Mesodermal cell (in vitro differentiated cells): ENCODE results near the gene MAEA.

ENCODE experiments used
- H3K27ac ChIP-seq: 2 replicates; pipeline ENCODE4 v1.7.0; 2013; ENCODE audit warnings: mild to moderate bottlenecking, low read depth, low read length, moderate library complexity; ENCODE audit not compliant: severe bottlenecking
- H3K36me3 ChIP-seq: 2 replicates; pipeline ENCODE4 v1.7.1; 2013; ENCODE audit warnings: mild to moderate bottlenecking, low read length, moderate library complexity; ENCODE audit not compliant: control insufficient read depth, insufficient read depth
- H3K4me1 ChIP-seq: one replicate; pipeline ENCODE4 v1.7.1; 2013; ENCODE audit warnings: mild to moderate bottlenecking, low read length; ENCODE audit not compliant: insufficient read depth, control insufficient read depth, poor library complexity, severe bottlenecking
- H3K4me3 ChIP-seq: 2 replicates; pipeline ENCODE4 v1.7.0; 2013; ENCODE audit warnings: low read length, control low read depth, mild to moderate bottlenecking; ENCODE audit not compliant: insufficient read depth, poor library complexity, severe bottlenecking; ENCODE audit errors: extremely low read depth
- H3K9me3 ChIP-seq: 2 replicates; pipeline ENCODE4 v1.7.1; 2013; ENCODE audit warnings: mild to moderate bottlenecking, low read length, moderate library complexity; ENCODE audit not compliant: control insufficient read depth
- WGBS, 2 experiments: methylation state at CpG; one replicate each; pipeline ENCODE4 v1.1.5; 2013; ENCODE audit warnings: missing lambda C conversion rate in 2 of 2; ENCODE audit not compliant: insufficient coverage in 2 of 2; 5-methylcytosine and 5-hydroxymethylcytosine counted together

Gene MAEA

DNA sequence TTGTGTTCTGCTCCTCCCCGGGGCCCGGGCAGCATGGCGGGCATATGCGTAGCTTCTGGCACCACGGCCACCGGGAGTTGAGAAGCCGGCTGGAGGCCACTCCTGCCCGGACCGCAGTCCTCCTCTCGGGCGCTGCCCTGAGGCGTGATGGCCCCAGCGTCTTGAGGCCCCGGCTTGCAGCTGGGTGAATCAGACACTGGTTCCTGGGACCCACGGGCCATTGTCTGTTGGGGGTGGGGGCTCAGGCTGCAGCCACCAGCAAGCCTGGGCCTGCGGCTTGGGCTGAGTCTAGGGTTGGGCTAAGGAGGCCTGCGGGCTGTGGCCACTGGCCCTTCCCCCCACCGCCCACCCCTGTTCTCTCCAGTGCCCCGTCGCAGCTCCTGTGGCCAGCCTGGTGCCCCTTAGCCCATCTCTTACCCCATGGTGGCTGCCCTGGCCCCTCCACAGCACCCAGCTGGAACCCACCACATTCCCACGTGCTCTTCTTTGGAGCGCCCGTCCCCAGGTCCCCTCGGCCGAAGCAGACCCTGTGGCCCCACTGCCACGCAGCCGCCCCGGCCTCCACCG, 50.6 kb downstream of the MAEA start:
- H3K4me3 ChIP-seq, result no peak overlapping the region
- H3K36me3 ChIP-seq, result peaks cover 67% of the 10 kb centered on the region
- no peak overlapping the region for H3K27ac ChIP-seq
- peaks cover 3% of the 10 kb centered on the region for H3K9me3 ChIP-seq
- H3K4me1 ChIP-seq, result peaks cover 27% of the 10 kb centered on the region
- WGBS, 2 experiments, result 91 to 92% methylated on average over 28 to 29 of the region's 29 CpGs

- 96 to 97% methylated on average over 19 to 20 of the region's 20 CpGs for WGBS, 2 experiments
- Histone ChIP-seq H3K27ac (no peak overlapping the region), H3K4me3 (no peak overlapping the region), H3K36me3 (peaks cover 67% of the 10 kb centered on the region), H3K9me3 (peaks cover 3% of the 10 kb centered on the region), H3K4me1 (peaks cover 27% of the 10 kb centered on the region)
Observed at GRCh38 chr4:1340861-1341260, 51.2 kb downstream of the MAEA start.

GRCh38 chr4:1342003-1342402, 52.3 kb downstream of the MAEA start:
- WGBS, 2 experiments, result no CpG with 5 or more reads among the region's 1 CpG

GRCh38 chr4:1344696-1345095, 55.0 kb downstream of the MAEA start:
- peaks cover 3% of the 10 kb centered on the region for H3K9me3 ChIP-seq
- WGBS, 2 experiments, result 80 to 84% methylated on average over 9 to 12 of the region's 12 CpGs
- no peak overlapping the region for H3K4me3 ChIP-seq
- peaks cover 32% of the 10 kb centered on the region for H3K36me3 ChIP-seq
- peaks cover 6% of the 10 kb centered on the region for H3K4me1 ChIP-seq
- H3K27ac ChIP-seq, result no peak overlapping the region

More at GRCh38 chr4:1342003-1342402, 52.3 kb downstream of the MAEA start:
- Histone ChIP-seq H3K4me3 (no peak overlapping the region), H3K9me3 (peaks cover 3% of the 10 kb centered on the region), H3K4me1 (peaks cover 24% of the 10 kb centered on the region), H3K36me3 (peaks cover 56% of the 10 kb centered on the region), H3K27ac (no peak overlapping the region)

- peaks cover 6% of the 10 kb centered on the region for H3K4me1 ChIP-seq
- peak overlapping the region; percentile 84 for H3K27ac ChIP-seq
- H3K9me3 ChIP-seq, result peaks cover 3% of the 10 kb centered on the region
- peaks cover 20% of the 10 kb centered on the region for H3K36me3 ChIP-seq
- H3K4me3 ChIP-seq, result peak overlapping the region; percentile 79
- 0% methylated on average over 60 to 66 of the region's 76 CpGs for WGBS, 2 experiments
Observed at GRCh38 chr4:1345903-1346780, 56.5 kb downstream of the MAEA start.

- H3K4me3 ChIP-seq, result peak within 1 kb of the TSS; percentile 79
- peaks cover 14% of the 10 kb centered on the region for H3K36me3 ChIP-seq
- 0 to 1% methylated on average over 53 to 56 of the region's 76 CpGs for WGBS, 2 experiments
Observed at GRCh38 chr4:1346781-1347409, 57.2 kb downstream of the MAEA start, which contains the start of gene UVSSA. Gene UVSSA (plus strand): TSS chr4:1347208. CDS start chr4:1348092, 884 bp downstream.

GRCh38 chr4:1347410-1347864, 57.7 kb downstream of the MAEA start:
- WGBS, 2 experiments, result 0 to 1% methylated on average over 36 to 41 of the region's 43 CpGs

More at GRCh38 chr4:1346781-1347409, 57.2 kb downstream of the MAEA start, which contains the start of gene UVSSA:
- Histone ChIP-seq H3K27ac (peak within 1 kb of the TSS; percentile 95), H3K4me1 (peaks cover 6% of the 10 kb centered on the region), H3K9me3 (peaks cover 3% of the 10 kb centered on the region)

GRCh38 chr4:1348014-1348513, 58.4 kb downstream of the MAEA start:
- peak overlapping the region; percentile 67 for H3K4me3 ChIP-seq
- H3K27ac ChIP-seq, result peak overlapping the region; percentile 95
- peaks cover 15% of the 10 kb centered on the region for H3K36me3 ChIP-seq
- 83 to 93% methylated on average over 9 to 10 of the region's 12 CpGs for WGBS, 2 experiments
- H3K4me1 ChIP-seq, result peaks cover 6% of the 10 kb centered on the region
- H3K9me3 ChIP-seq, result peaks cover 2% of the 10 kb centered on the region

More at GRCh38 chr4:1347410-1347864, 57.7 kb downstream of the MAEA start:
- H3K4me1 ChIP-seq, result peaks cover 6% of the 10 kb centered on the region
- peak overlapping the region; percentile 95 for H3K27ac ChIP-seq
- H3K9me3 ChIP-seq, result peaks cover 3% of the 10 kb centered on the region
- H3K36me3 ChIP-seq, result peaks cover 15% of the 10 kb centered on the region
- peak overlapping the region; percentile 67 for H3K4me3 ChIP-seq

DNA sequence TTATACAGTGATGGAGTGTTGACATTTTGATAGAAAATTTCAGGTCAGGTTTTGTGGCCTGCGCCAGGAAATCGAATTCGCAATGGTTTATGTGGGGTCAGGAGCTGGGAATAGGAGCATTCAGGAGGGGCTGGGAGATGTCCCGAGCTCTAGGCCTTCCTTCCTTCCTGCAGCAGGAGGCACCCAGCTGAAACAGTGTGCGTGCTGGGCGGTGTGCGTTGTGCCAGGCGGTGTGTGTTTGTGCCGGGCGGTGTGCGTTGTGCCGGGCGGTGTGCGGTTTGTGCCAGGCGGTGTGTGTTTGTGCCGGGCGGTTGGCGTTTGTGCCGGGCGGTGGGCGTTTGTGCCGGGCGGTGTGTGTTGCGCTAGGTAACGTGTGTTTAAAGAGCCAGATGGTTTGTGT, 59.1 kb downstream of the MAEA start:
- Histone ChIP-seq H3K27ac (no peak overlapping the region), H3K9me3 (no peaks in the 10 kb centered on the region), H3K4me3 (no peak overlapping the region), H3K4me1 (peaks cover 6% of the 10 kb centered on the region), H3K36me3 (peaks cover 22% of the 10 kb centered on the region)
- 89 to 96% methylated on average over 21 to 22 of the region's 25 CpGs for whole genome bisulfite sequencing, 2 experiments

DNA sequence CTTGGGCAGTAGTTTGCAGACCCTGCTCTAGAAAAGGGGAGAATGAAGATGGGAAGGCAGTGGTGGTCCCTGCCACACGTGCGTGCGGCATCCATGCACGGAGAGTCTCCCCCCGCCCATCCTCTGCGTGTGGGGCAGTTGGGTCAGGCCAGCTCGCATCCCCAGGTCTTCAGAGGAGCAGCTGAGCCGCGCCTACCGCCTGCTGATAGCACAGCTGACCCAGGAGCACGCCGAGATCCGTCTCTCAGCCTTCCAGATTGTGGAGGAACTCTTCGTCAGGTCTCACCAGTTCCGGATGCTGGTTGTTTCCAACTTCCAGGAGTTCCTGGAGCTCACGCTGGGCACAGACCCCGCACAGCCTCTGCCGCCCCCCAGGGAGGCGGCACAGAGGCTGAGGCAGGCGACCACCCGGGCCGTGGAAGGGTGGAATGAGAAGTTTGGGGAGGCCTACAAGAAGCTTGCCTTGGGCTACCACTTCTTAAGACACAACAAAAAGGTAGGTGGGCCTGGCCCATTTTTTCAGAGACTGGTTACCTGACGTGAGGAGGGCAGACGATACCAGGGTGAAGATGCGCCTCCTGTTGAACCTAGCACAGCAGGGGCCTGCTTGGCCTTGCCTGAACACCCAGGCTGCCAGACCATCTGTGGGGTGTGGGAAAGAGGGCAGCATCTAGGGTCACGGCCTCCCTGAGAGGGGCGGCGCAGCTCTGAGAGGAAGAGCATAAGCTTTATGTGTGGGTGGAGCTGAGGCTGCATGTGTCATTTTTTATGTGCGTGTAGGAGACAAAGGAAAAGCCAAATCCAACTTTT, 59.9 kb downstream of the MAEA start:
- H3K4me3 ChIP-seq, result no peak overlapping the region
- H3K36me3 ChIP-seq, result peaks cover 23% of the 10 kb centered on the region
- no peaks in the 10 kb centered on the region for H3K9me3 ChIP-seq
- peaks cover 6% of the 10 kb centered on the region for H3K4me1 ChIP-seq
- no peak overlapping the region for H3K27ac ChIP-seq
- 94 to 97% methylated on average over 25 to 27 of the region's 29 CpGs for WGBS, 2 experiments
